Activated T-helper 2 cell treated with anti-CD3 and anti-CD28 coated beads, Interferon-gamma antibody, Interleukin-2, Interleukin-4, amounts not matched to agents 10 μg/mL and 5 μg/mL and 100 μg/mL, durations not matched to agents 14 hours and 24 hours and 36 hours (primary cell): ENCODE measurements around the gene TBCK. TPM values are rescaled to one million over a fixed set of nuclear protein-coding genes. Genes with fewer than 3 reads are reported as not detected.

Experiments used
- DNase-seq: peaks from one replicate; pipeline ENCODE4 v3.0.0; 2021; ENCODE audit warnings: low spot score
- H3K27ac Mint-ChIP-seq: one replicate; pipeline ENCODE4 v1.8.0; 2021; ENCODE audit warnings: mixed read lengths
- H3K27me3 Mint-ChIP-seq: one replicate; pipeline ENCODE4 v1.8.0; 2021; ENCODE audit warnings: low read depth, mixed read lengths
- H3K36me3 Mint-ChIP-seq: one replicate; pipeline ENCODE4 v1.8.0; 2021; ENCODE audit warnings: low read depth, mixed read lengths
- H3K4me1 Mint-ChIP-seq: one replicate; pipeline ENCODE4 v1.8.0; 2021; ENCODE audit warnings: low read depth, mixed read lengths
- H3K4me3 Mint-ChIP-seq: one replicate; pipeline ENCODE4 v1.8.0; 2021; ENCODE audit warnings: low read depth, mild to moderate bottlenecking, moderate library complexity, mixed read lengths
- H3K9me3 Mint-ChIP-seq: one replicate; pipeline ENCODE4 v1.8.0; 2021; ENCODE audit warnings: mixed read lengths
- intact Hi-C: fragments of 100-400 bp; cut with micrococcal nuclease; formaldehyde crosslinking; loops from one replicate; pipeline ENCODE4 v1.15.1; 2023
- total RNA-seq: library from RNA; stranded (reverse); gene quantifications from 2 replicates; pipeline ENCODE4 v1.2.3, GENCODE V29; 2022

TBCK gene
- total RNA-seq, 1 donor from 2014 or later = 29.8 TPM

DNA sequence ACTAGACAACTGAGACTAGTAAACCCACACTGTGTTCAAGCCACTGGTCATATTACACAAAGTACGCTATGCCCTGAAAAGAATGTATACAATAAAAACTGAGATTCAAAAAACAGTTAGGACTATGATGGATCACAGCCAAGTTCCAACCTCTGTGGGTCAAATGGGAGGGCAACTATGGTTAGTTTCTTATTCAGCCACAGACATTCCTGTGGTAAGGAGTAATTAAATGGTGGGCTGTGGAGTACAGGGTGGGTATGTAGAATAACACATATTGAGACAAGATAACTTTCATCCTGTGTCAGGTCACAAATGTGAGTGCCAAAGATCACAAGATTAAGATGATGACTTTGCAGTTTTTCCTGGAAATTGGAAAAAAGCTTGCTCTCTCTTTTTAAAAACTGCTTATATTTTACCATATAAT, 253.5 kb downstream of the TBCK start:
- H3K9me3 Mint-ChIP-seq = no peaks in the 10 kb centered on the region
- H3K27me3 Mint-ChIP-seq = no peaks in the 10 kb centered on the region
- DNase-seq = no peak
- H3K27ac Mint-ChIP-seq = no peak overlapping the region
- H3K4me1 Mint-ChIP-seq = no peaks in the 10 kb centered on the region
- H3K4me3 Mint-ChIP-seq = no peak overlapping the region
- intact Hi-C loops = no loop called here
- H3K36me3 Mint-ChIP-seq = no peaks in the 10 kb centered on the region

DNA sequence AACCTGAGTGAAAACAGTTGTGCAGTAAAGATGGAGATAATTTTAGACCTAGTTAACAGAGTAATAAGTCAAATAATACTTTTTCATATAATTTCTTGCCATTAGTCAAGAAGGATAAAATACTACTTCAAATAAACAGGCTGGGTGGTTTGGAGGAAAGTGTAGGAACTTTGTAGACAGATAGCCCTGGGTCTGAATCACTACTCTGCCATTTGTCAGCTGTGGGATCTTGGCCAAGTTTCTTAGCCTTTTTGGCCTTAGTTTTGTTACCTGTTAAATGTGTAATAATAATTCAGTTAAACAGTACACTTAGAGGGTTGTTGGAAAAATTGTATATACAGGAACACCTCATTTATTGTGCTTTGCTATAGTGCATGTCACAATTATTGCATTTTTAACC, 257.1 kb downstream of the TBCK start:
- Mint-ChIP-seq H3K36me3 (no peaks in the 10 kb centered on the region), H3K27me3 (no peaks in the 10 kb centered on the region), H3K9me3 (no peaks in the 10 kb centered on the region), H3K4me3 (no peak overlapping the region), H3K27ac (no peak overlapping the region), H3K4me1 (no peaks in the 10 kb centered on the region)
- intact Hi-C loops = no loop called here
- no peak for DNase-seq

GRCh38 chr4:106056914-106057313, 259.1 kb downstream of the TBCK start:
- H3K36me3 Mint-ChIP-seq = no peaks in the 10 kb centered on the region
- intact Hi-C loops = no loop called here
- no peak for DNase-seq
- no peaks in the 10 kb centered on the region for H3K27me3 Mint-ChIP-seq
- H3K9me3 Mint-ChIP-seq = no peaks in the 10 kb centered on the region
- no peak overlapping the region for H3K4me3 Mint-ChIP-seq
- no peaks in the 10 kb centered on the region for H3K4me1 Mint-ChIP-seq
- no peak overlapping the region for H3K27ac Mint-ChIP-seq

- no peaks in the 10 kb centered on the region for H3K4me1 Mint-ChIP-seq
- no peaks in the 10 kb centered on the region for H3K36me3 Mint-ChIP-seq
- intact Hi-C loops = no loop called here
- H3K27ac Mint-ChIP-seq = no peak overlapping the region
- H3K27me3 Mint-ChIP-seq = no peaks in the 10 kb centered on the region
- no peak overlapping the region for H3K4me3 Mint-ChIP-seq
- no peak for DNase-seq
- no peaks in the 10 kb centered on the region for H3K9me3 Mint-ChIP-seq
These were observed 264.5 kb downstream of the TBCK start for GRCh38 chr4:106051514-106051913.

DNA sequence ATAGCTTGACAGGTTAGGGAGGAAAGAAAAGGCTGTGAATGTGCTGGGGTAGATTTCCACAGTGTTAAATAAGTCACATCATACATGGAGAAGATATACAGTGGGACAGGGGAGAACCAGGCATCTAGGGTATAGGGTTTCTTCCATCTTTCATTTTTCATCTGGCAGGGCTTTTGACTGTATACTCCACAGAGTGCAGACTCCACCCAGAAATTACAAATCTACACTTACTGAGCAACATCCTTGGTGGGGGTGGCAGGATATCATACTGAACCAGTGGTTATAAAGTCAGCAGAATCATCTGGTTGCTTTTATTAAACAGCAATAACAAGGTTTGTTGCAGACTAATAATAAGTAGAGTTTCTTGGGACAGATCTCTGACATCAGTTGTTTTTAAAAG, 266.5 kb downstream of the TBCK start:
- H3K4me1 Mint-ChIP-seq = no peaks in the 10 kb centered on the region
- no peak overlapping the region for H3K27ac Mint-ChIP-seq
- H3K9me3 Mint-ChIP-seq = no peaks in the 10 kb centered on the region
- no peaks in the 10 kb centered on the region for H3K36me3 Mint-ChIP-seq
- intact Hi-C loops = no loop called here
- no peak for DNase-seq
- H3K4me3 Mint-ChIP-seq = no peak overlapping the region
- H3K27me3 Mint-ChIP-seq = no peaks in the 10 kb centered on the region

- no peaks in the 10 kb centered on the region for H3K9me3 Mint-ChIP-seq
- intact Hi-C loops = no loop called here
- no peak overlapping the region for H3K4me3 Mint-ChIP-seq
- no peaks in the 10 kb centered on the region for H3K36me3 Mint-ChIP-seq
- no peak for DNase-seq
- H3K27me3 Mint-ChIP-seq = no peaks in the 10 kb centered on the region
- H3K4me1 Mint-ChIP-seq = no peaks in the 10 kb centered on the region
- H3K27ac Mint-ChIP-seq = no peak overlapping the region
These were observed 267.6 kb downstream of the TBCK start for GRCh38 chr4:106048250-106048971.

GRCh38 chr4:106046083-106046482, 269.9 kb downstream of the TBCK start:
- H3K27ac Mint-ChIP-seq = no peak overlapping the region
- no peak overlapping the region for H3K4me3 Mint-ChIP-seq
- no peak for DNase-seq
- intact Hi-C loops = no loop called here
- H3K36me3 Mint-ChIP-seq = no peaks in the 10 kb centered on the region
- no peaks in the 10 kb centered on the region for H3K9me3 Mint-ChIP-seq
- H3K27me3 Mint-ChIP-seq = no peaks in the 10 kb centered on the region
- no peaks in the 10 kb centered on the region for H3K4me1 Mint-ChIP-seq

DNA sequence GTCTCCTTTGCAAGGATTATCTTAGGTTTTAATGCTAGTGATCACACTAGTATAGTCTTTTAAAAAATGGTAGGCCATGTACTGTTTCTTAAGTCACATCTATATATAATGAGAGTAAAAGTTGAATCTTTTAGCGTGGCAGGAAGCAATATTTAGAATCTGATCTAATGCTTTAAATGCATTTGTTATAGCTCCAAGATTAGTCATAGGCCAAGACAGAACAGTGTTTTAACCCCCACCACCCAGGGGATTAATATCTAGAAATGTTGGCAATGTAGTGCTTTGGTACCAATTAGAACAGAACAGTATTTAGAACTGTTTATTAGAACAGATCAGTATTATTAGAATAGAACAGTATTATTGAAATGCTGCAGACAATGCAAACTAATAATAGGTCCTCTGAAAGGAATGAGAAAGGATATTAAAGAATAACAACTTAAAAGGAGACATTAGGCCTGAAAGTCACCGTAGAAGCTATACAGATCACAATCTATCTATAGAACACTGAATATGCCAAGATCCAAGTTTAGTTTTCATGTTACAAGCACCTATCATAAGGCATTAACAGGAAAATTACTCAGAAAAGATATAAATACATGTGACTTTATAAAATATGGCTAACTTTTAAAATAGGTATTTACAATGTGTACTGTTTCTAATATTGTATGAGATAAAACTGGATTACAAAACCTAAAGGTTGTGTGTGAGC, 274.6 kb downstream of the TBCK start:
- Mint-ChIP-seq H3K36me3 (no peaks in the 10 kb centered on the region), H3K4me3 (no peak overlapping the region), H3K9me3 (no peaks in the 10 kb centered on the region), H3K27ac (no peak overlapping the region), H3K27me3 (peaks cover 4% of the 10 kb centered on the region), H3K4me1 (no peaks in the 10 kb centered on the region)
- no peak for DNase-seq
- intact Hi-C loops = no loop called here

DNA sequence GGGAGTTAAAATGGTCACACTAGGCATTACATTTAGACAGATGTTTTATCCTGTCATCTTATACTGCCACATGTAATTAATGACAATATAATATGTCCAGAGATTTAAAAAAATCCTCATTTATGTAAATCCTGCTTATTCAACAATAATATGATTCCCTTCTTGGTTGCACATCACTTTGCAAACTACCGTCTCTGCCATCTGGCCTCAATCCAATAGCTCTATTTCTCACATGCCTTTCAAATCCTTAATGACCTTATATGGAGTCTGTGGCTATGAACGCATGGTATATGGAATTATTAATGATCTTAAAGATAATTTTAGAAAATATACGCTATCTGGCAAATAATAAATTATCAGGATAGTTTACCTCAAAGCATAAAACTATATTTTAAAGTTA, 276.2 kb downstream of the TBCK start:
- Mint-ChIP-seq H3K36me3 (no peaks in the 10 kb centered on the region), H3K4me3 (no peak overlapping the region), H3K4me1 (no peaks in the 10 kb centered on the region), H3K27me3 (peaks cover 4% of the 10 kb centered on the region), H3K9me3 (no peaks in the 10 kb centered on the region), H3K27ac (no peak overlapping the region)
- intact Hi-C loops = no loop called here
- DNase-seq = no peak

DNA sequence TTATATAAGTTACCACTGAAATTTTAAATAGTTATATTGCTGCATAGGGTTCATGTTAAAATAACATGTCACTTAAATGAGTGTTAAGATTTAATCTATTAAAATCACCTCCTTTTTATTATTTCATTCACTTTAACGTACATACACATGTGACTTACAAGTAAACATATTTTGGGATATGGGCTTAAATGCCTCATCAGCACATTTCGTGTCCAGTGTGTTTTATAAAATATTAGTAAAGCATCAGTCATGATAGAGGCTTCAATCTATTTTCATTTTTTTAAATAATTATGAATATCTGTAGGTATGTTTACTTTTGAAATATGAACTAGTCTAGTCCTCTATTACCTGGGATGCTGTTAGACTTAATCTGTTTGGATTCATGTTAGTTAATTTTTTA, 277.1 kb downstream of the TBCK start:
- H3K27me3 Mint-ChIP-seq = peaks cover 4% of the 10 kb centered on the region
- no peaks in the 10 kb centered on the region for H3K36me3 Mint-ChIP-seq
- H3K27ac Mint-ChIP-seq = no peak overlapping the region
- H3K4me3 Mint-ChIP-seq = no peak overlapping the region
- H3K9me3 Mint-ChIP-seq = no peaks in the 10 kb centered on the region
- no peaks in the 10 kb centered on the region for H3K4me1 Mint-ChIP-seq
- intact Hi-C loops = no loop called here
- DNase-seq = no peak

- no peak for DNase-seq
- intact Hi-C loops = no loop called here
- no peaks in the 10 kb centered on the region for H3K36me3 Mint-ChIP-seq
- H3K9me3 Mint-ChIP-seq = no peaks in the 10 kb centered on the region
- no peaks in the 10 kb centered on the region for H3K4me1 Mint-ChIP-seq
- H3K27ac Mint-ChIP-seq = no peak overlapping the region
- no peak overlapping the region for H3K4me3 Mint-ChIP-seq
- peaks cover 4% of the 10 kb centered on the region for H3K27me3 Mint-ChIP-seq
These were observed 278.0 kb downstream of the TBCK start for GRCh38 chr4:106038012-106038411.

DNA sequence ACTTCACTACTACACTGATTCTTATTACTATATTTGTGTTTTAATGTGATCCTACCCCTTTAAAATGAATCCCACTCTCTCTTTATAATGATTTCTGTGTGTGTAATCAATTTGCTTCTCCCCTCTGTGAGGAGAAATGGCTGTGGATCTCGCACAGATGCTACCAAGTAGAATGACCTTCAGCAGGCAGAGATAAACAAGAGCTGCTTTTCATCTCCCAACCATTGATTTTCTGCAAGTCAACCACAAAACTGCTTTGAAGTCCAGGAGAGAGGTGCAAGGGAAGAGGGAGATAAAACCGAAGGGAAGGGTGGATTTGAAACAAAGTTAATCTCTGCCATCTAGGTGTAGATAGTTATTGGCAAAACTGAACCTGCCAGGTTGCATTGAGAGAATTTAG, 279.2 kb downstream of the TBCK start:
- H3K9me3 Mint-ChIP-seq = no peaks in the 10 kb centered on the region
- no peaks in the 10 kb centered on the region for H3K36me3 Mint-ChIP-seq

GRCh38 chr4:106036334-106036733, 279.7 kb downstream of the TBCK start:
- DNase-seq = no peak
- Mint-ChIP-seq H3K9me3 (no peaks in the 10 kb centered on the region), H3K4me3 (no peak overlapping the region), H3K36me3 (no peaks in the 10 kb centered on the region), H3K27me3 (peaks cover 4% of the 10 kb centered on the region), H3K27ac (no peak overlapping the region), H3K4me1 (no peaks in the 10 kb centered on the region)
- intact Hi-C loops = no loop called here

More for the DNA sequence above, 279.2 kb downstream of the TBCK start:
- Mint-ChIP-seq H3K4me1 (no peaks in the 10 kb centered on the region), H3K4me3 (no peak overlapping the region), H3K27me3 (peaks cover 4% of the 10 kb centered on the region), H3K27ac (no peak overlapping the region)
- intact Hi-C loops = no loop called here
- DNase-seq = no peak
